Heart right ventricle (tissue), 16 donors: ENCODE measurements around the gene ACTG2. TPM values are rescaled to one million over a fixed set of nuclear protein-coding genes. Genes with fewer than 3 reads are reported as not detected.
"Not testable (repeated sequence)": the region's sequence is repeated elsewhere in the genome, so short reads cannot be mapped to it uniquely, and the experiment has no call there.

Source experiments
- ATAC-seq, 8 donors: fragments of 200-7000 bp; cut with Tn5 transposase; one replicate each; pipeline ENCODE4 v1.9.1; 2020; ENCODE audit warnings: mild to moderate bottlenecking in 8 of 8, moderate library complexity in 8 of 8, moderate number of reproducible peaks in 1 of 8
- DNase-seq, 2 donors: peaks; one replicate each; pipeline ENCODE4 v3.0.0-alpha.2; 2020
- H3K27ac ChIP-seq, 10 donors: fragments of 200-600 bp; sonication (generic) in 2 of 10; one replicate each; pipeline versions ENCODE4 v1.5.0 to v1.8.0; 2020 to 2022; ENCODE audit warnings: mild to moderate bottlenecking in 3 of 10
- H3K27me3 ChIP-seq, 7 donors: fragments of 200-600 bp; one replicate each; pipeline ENCODE4 v1.8.0; 2021 to 2022; ENCODE audit warnings: mild to moderate bottlenecking in 2 of 7
- H3K36me3 ChIP-seq, 9 donors: fragments of 200-600 bp; sonication (generic) in 1 of 9; one replicate each; pipeline versions ENCODE4 v1.5.0 to v1.8.0; 2020 to 2022; ENCODE audit warnings: mild to moderate bottlenecking in 2 of 9
- H3K4me1 ChIP-seq, 9 donors: fragments of 200-600 bp; sonication (generic) in 1 of 9; one replicate each; pipeline versions ENCODE4 v1.5.0 to v1.8.0; 2020 to 2022; ENCODE audit warnings: mild to moderate bottlenecking in 4 of 9
- H3K4me3 ChIP-seq, 10 donors: fragments of 200-600 bp; sonication (generic) in 2 of 10; one replicate each; pipeline versions ENCODE4 v1.5.0 to v1.8.0; 2020 to 2022; ENCODE audit warnings: mild to moderate bottlenecking in 7 of 10, moderate library complexity in 2 of 10
- H3K9me3 ChIP-seq, 11 donors: fragments of 200-600 bp in 10 of 11; sonication (generic) in 2 of 11; one replicate each; pipeline versions ENCODE4 v1.5.0 to v1.8.0; 2013 to 2022; ENCODE audit warnings: mild to moderate bottlenecking in 2 of 11, control low read depth in 1 of 11, moderate library complexity in 1 of 11
- CTCF ChIP-seq, 9 donors: fragments of 200-600 bp; sonication (generic) in 2 of 9; IDR thresholded peaks; one replicate each; pipeline versions ENCODE4 v1.5.0 to v1.8.0; 2021 to 2022; ENCODE audit warnings: antibody characterized with exemption in 9 of 9, mild to moderate bottlenecking in 5 of 9, moderate library complexity in 1 of 9
- WGBS, 2 donors: extraction: QIAGEN DNeasy Blood & Tissue Kit; methylation state at CpG; one replicate each; pipeline ENCODE4 v1.1.7; 2013; ENCODE audit warnings: inconsistent platforms in 1 of 2; 5-methylcytosine and 5-hydroxymethylcytosine counted together
- intact Hi-C, 10 donors: fragments of 100-400 bp; cut with DNase I; formaldehyde crosslinking; loops; one replicate each; pipeline versions ENCODE4 v1.11.1 to v1.14.2; 2022
- polyA plus RNA-seq, 2 donors: library from polyadenylated mRNA; stranded (reverse); fragments of 200-250 nt; gene quantifications; one replicate each; pipeline ENCODE4 v1.2.3, GENCODE V29; 2013
- total RNA-seq, 10 donors: library from RNA; stranded (reverse); fragmentation: NEBNext Ultra II Directional in 3 of 10; extraction: Animal tissue kit (Norgen Biotek cat#: 25700) in 3 of 10; gene quantifications; one replicate each; pipeline versions ENCODE4 v1.2.1 to v1.2.4, GENCODE V29; 2021 to 2023
- donor health status: Arrhythmogenic right ventricular cardiomyopathy.
- donor health status: ischemic (EF 13 %, LVEDD 7.1; RV severe dilation, severe dysfunction).
- donor health status: healthy with polysubstance abuse.
- donor health status: DM: no; HTN: yes; CAD: no.
- donor health status: DM: no; HTN: no; CAD: no.
- donor health status: ischemic (EF 25% LVEDD 6.9; RV normal size, moderate dysfunction).
- donor health status: ischemic (EF 25% LVEDD 5.7; RV mildly dilated, moderate dysfunction).
- donor health status: healthy.
- donor health status: DM: yes; HTN: yes; CAD: no.
- donor health status: Ischemic cardiomyopathy.
- donor health status: ischemic (EF 35%, LVEDD 5.7; RV mildly dilated, moderate dysfunction).
- donor health status: nonischemic (EF 11% LVEDD 7.7; RV severe dilation, severe dysfunction).
- donor health status: DM: yes; HTN: yes; CAD: no.
- donor health status: PGD.
- donor health status: ischemic (EF 29% LVEDD 5.4; RV normal size, mild dysfunction).
- donor health status: nonischemic (EF 23%, LVEDD 6.1; RV moderate dilation, normal function).

The ACTG2 gene
- total and polyA plus RNA-seq, 12 donors = 0.52 to 44.1 (median 2.0) TPM

- Histone ChIP-seq H3K4me3 (no peak overlapping the region), H3K4me1 (peaks cover 0 to 53% (median 14%) of the 10 kb centered on the region in 9 donors), H3K27me3 (no peaks in the 10 kb centered on the region), H3K36me3 (peaks cover 0 to 77% (median 4%) of the 10 kb centered on the region in 9 donors), H3K27ac (no peak overlapping the region), H3K9me3 (no peaks in the 10 kb centered on the region)
- no peak for TF ChIP-seq CTCF (IDR thresholded peaks at IDR 0.05)
- ATAC-seq = no peak
- WGBS, 2 donors = 87 to 89% methylated on average over 5 of the region's 5 CpGs
- no peak for DNase-seq
- intact Hi-C loops = loop anchor here in 3 of 10 donors (5.0 to 10.0 kb wide), 3 partner anchors 33 to 66 kb away; partner anchors contain the start of gene TET3 (in 1 of the 3)
Observed at GRCh38 chr2:73938718-73939352, 46.0 kb downstream of the ACTG2 start.

GRCh38 chr2:73939419-73939818, 46.6 kb downstream of the ACTG2 start:
- Histone ChIP-seq H3K36me3 (peaks cover 0 to 78% (median 4%) of the 10 kb centered on the region in 9 donors), H3K4me3 (no peak overlapping the region), H3K9me3 (no peaks in the 10 kb centered on the region), H3K4me1 (peaks cover 0 to 53% (median 14%) of the 10 kb centered on the region in 9 donors), H3K27me3 (no peaks in the 10 kb centered on the region), H3K27ac (no peak overlapping the region)
- no peak for DNase-seq
- intact Hi-C loops = loop anchor here in 3 of 10 donors (5.0 to 10.0 kb wide), 3 partner anchors 33 to 65 kb away; partner anchors contain the start of gene TET3 (in 1 of the 3)
- peak in 5 of 9 donors; percentile 6 to 44 (median 27) for TF ChIP-seq CTCF (IDR thresholded peaks at IDR 0.05)
- ATAC-seq = peak; percentile 38 to 96 (median 70)
- WGBS, 2 donors = 75 to 82% methylated on average over 2 of the region's 2 CpGs

- H3K4me3 ChIP-seq, intact Hi-C loops, ATAC-seq, DNase-seq, H3K27ac ChIP-seq, H3K27me3 ChIP-seq, H3K9me3 ChIP-seq: not testable (repeated sequence)
- H3K4me1 ChIP-seq = peaks cover 0 to 59% (median 14%) of the 10 kb centered on the region in 9 donors
- WGBS, 2 donors = 100% methylated on average over 1 of the region's 1 CpG
- H3K36me3 ChIP-seq = peaks cover 0 to 79% (median 4%) of the 10 kb centered on the region in 9 donors
Observed at GRCh38 chr2:73940066-73940465, 47.3 kb downstream of the ACTG2 start.

- H3K27ac ChIP-seq = no peak overlapping the region
- no peaks in the 10 kb centered on the region for H3K9me3 ChIP-seq
- peaks cover 0 to 87% (median 16%) of the 10 kb centered on the region in 9 donors for H3K36me3 ChIP-seq
- DNase-seq = no peak
- ATAC-seq = no peak
- intact Hi-C loops = no loop called here
- peaks cover 0 to 43% (median 9%) of the 10 kb centered on the region in 9 donors for H3K4me1 ChIP-seq
- no peak for TF ChIP-seq CTCF (IDR thresholded peaks at IDR 0.05)
- H3K27me3 ChIP-seq = no peaks in the 10 kb centered on the region
- 69 to 81% methylated on average over 2 of the region's 2 CpGs for WGBS, 2 donors
- no peak overlapping the region for H3K4me3 ChIP-seq
Observed at GRCh38 chr2:73942664-73943063, 49.9 kb downstream of the ACTG2 start.

- Histone ChIP-seq H3K36me3 (peaks cover 0 to 95% (median 24%) of the 10 kb centered on the region in 9 donors), H3K4me3 (no peak overlapping the region), H3K9me3 (no peaks in the 10 kb centered on the region), H3K27ac (no peak overlapping the region), H3K4me1 (peaks cover 0 to 43% (median 4%) of the 10 kb centered on the region in 9 donors), H3K27me3 (no peaks in the 10 kb centered on the region)
- ATAC-seq = no peak
- no peak for TF ChIP-seq CTCF (IDR thresholded peaks at IDR 0.05)
- no peak for DNase-seq
- 95 to 98% methylated on average over 4 of the region's 4 CpGs for WGBS, 2 donors
- intact Hi-C loops = no loop called here
Observed at GRCh38 chr2:73944714-73945113, 51.9 kb downstream of the ACTG2 start.
